ENCODE measurements around the gene KLHL22.
A peak's percentile ranks its signal among the peaks of the same experiment; 100 is the strongest.
"Not testable (repeated sequence)": the region's sequence is repeated elsewhere in the genome, so short reads cannot be mapped to it uniquely, and the experiment has no call there.

KLHL22 gene

GRCh38 chr22:20494978-20495860, at the start of gene KLHL22:
KLHL22 (minus strand) TSS chr22:20495795; CDS start chr22:20489211, 6,584 bp downstream.
- DNase-seq, result peak; percentile 12

GRCh38 chr22:20545318-20545634, 49.7 kb upstream of the KLHL22 start:
- not testable (repeated sequence) for DNase-seq

- no peak for DNase-seq
Observed at GRCh38 chr22:20542736-20543135, 47.1 kb upstream of the KLHL22 start.

GRCh38 chr22:20542055-20542454, 46.5 kb upstream of the KLHL22 start:
- no peak for DNase-seq

- DNase-seq, result not testable (repeated sequence)
Observed at GRCh38 chr22:20538875-20539274, 43.3 kb upstream of the KLHL22 start.

GRCh38 chr22:20537983-20538382, 42.4 kb upstream of the KLHL22 start:
- no peak for DNase-seq

GRCh38 chr22:20537325-20537756, 41.7 kb upstream of the KLHL22 start:
- DNase-seq, result no peak

GRCh38 chr22:20536590-20537324, 41.2 kb upstream of the KLHL22 start:
- DNase-seq, result no peak

- DNase-seq, result no peak
Observed at GRCh38 chr22:20533879-20534265, 38.3 kb upstream of the KLHL22 start.

GRCh38 chr22:20533095-20533878, 37.7 kb upstream of the KLHL22 start:
- no peak for DNase-seq

GRCh38 chr22:20532256-20532993, 36.8 kb upstream of the KLHL22 start:
- no peak for DNase-seq

- DNase-seq, result no peak
Observed at GRCh38 chr22:20531404-20532201, 36.0 kb upstream of the KLHL22 start.

GRCh38 chr22:20531154-20531403, 35.5 kb upstream of the KLHL22 start:
- no peak for DNase-seq

- no peak for DNase-seq
Observed at GRCh38 chr22:20530368-20531153, 35.0 kb upstream of the KLHL22 start.

GRCh38 chr22:20528405-20528978, 32.9 kb upstream of the KLHL22 start:
- no peak for DNase-seq

GRCh38 chr22:20526628-20527355, 31.2 kb upstream of the KLHL22 start:
- no peak for DNase-seq

GRCh38 chr22:20526305-20526627, 30.7 kb upstream of the KLHL22 start:
- DNase-seq, result no peak

GRCh38 chr22:20525048-20525447, 29.5 kb upstream of the KLHL22 start:
- DNase-seq, result no peak

- peak; percentile 23 for DNase-seq
Observed at GRCh38 chr22:20524004-20524481, 28.4 kb upstream of the KLHL22 start.
